HG03039 (cell line): ENCODE results near the gene RCBTB1.

ENCODE experiments used
- ATAC-seq: cut with Tn5 transposase; IDR thresholded peaks from one replicate; pipeline ENCODE4 v1.9.1; 2021; ENCODE audit warnings: mild to moderate bottlenecking, moderate library complexity; ENCODE audit not compliant: unreplicated experiment

The RCBTB1 gene

GRCh38 chr13:49561062-49561410 is 24.3 kb downstream of the RCBTB1 start:
- ATAC-seq: no peak

- ATAC-seq: no peak
These were observed 24.9 kb downstream of the RCBTB1 start for GRCh38 chr13:49560270-49561061.

DNA sequence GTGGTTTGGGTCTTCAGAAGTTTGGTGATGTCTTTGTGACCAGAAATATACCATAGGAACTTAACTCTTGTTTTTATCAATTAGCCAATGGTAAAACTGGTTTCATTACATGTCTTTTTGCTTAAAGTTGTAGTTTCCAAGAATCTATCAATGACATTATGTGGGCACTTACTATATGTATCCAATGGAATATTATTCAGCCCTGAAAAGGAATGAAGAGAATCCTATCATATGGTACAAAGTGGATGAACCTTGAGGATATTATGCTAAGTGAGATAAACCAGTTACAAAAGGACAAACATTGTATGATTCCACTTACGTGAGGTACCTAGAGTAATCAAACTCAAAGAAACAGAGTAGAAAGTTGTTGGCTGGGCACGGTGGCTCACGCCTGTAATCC is 26.4 kb downstream of the RCBTB1 start:
- ATAC-seq: no peak

DNA sequence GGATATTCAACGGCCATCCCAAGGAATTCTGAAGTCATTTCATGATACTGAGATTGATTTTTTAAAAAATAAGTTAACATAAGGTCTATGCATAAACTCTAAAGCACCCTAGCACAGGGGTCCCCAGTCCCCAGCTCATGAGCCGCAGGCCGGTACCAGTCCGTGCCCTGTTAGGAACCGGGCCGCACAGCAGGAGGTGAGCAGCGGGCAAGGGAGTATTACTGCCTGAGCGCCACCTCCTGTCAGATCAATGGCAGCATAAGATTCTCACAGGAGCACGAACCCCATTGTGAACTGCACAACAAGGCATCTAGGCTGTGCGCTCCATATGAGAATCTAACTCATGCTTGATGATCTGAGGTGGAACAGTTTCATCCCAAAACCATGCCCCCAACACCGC is 31.0 kb downstream of the RCBTB1 start:
- no peak for ATAC-seq

GRCh38 chr13:49553888-49554287 is 31.5 kb downstream of the RCBTB1 start:
- ATAC-seq: no peak

DNA sequence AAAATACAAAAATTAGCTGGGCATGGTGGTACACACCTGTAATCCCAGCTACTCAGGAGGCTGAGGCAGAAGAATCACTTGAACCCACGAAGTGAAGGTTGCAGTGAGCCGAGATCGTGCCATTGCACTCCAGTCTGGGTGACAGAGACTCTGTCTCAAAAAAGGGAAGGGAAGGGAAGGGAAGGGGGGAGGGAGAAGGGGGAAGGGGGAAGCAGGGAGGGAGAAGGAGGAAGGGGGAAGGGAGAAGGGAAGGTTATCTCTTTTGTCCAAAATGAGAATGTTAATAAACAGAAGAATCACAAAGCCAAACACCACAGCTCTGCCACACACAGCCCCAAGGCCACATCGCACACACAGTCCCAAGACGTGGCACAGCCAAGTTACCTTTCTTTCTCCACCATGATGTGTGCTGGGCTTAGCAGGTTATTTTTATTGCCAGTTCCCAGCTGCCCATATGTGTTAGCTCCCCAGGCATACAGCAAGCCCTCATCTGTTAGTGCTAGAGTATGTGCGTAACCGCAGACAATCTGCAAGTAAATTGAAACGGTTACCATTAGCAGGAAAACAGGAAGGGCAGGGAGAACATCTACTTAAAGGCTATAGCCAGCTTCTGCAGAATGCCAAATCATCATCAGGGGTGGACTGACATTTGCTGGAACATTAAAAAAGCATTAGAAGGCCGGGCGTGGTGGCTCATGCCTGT is 34.3 kb downstream of the RCBTB1 start:
- no peak for ATAC-seq

DNA sequence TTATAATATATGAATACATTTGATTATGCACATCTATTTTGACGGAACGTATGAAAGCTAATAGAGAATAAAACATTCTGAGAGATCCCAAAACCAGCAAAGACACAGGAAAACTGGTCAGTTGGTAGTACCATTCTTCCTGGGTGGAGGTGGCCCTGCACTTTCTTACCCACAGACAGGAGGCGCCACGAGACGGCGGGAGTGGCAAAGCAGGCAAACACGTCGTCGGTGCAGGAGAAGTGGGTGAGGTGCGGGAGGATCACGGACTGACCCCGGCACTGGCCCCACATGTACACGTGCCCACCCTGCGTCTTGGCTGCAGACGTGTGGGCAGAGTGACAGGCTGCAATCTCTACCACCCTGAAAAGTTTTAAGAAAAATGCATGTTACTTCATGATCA is 36.1 kb downstream of the RCBTB1 start:
- no peak for ATAC-seq

- no peak for ATAC-seq
These were observed 38.8 kb downstream of the RCBTB1 start for GRCh38 chr13:49546561-49546960.

GRCh38 chr13:49545661-49546060 is 39.7 kb downstream of the RCBTB1 start:
- no peak for ATAC-seq

DNA sequence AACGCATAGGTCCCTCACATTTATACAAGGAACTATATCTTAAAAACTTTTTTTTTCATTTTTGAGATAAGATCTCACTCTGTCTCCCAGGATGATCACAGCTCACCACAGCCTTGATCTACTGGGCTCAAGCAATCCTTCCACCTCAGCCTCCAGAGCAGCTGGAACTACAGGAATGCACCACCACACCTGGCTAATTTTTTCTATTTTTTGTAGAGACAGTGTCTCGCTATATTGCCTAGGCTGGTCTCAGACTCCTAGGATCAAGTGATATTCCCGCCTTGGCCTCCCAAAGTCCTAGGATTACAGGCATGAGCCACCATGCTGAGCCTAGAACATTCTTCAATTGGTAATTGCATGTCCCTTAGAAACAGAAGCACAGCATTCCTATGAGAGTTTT is 41.7 kb downstream of the RCBTB1 start:
- ATAC-seq: no peak

- ATAC-seq: no peak
These were observed 44.8 kb downstream of the RCBTB1 start for GRCh38 chr13:49540552-49540951.

GRCh38 chr13:49539746-49540145 is 45.6 kb downstream of the RCBTB1 start:
- ATAC-seq: no peak

GRCh38 chr13:49539313-49539712 is 46.0 kb downstream of the RCBTB1 start:
- ATAC-seq: no peak

DNA sequence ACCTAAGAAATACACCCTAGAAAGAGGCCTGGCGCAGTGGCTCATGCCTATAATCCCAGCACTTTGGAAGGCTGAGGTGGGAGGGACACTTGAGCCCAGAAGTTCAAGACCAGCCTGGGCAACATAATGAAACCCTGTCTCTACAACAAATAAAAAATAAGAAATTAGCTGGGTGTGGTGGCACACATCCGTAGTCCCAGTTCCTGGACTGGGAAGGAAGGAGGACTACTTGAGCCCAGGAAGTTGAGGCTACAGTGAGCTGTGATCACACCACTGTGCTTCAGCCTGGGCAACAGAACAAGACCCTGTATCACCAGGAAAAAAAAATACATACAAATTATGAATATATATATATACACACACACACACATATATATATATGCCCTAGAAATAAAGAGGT is 47.0 kb downstream of the RCBTB1 start:
- ATAC-seq: no peak

DNA sequence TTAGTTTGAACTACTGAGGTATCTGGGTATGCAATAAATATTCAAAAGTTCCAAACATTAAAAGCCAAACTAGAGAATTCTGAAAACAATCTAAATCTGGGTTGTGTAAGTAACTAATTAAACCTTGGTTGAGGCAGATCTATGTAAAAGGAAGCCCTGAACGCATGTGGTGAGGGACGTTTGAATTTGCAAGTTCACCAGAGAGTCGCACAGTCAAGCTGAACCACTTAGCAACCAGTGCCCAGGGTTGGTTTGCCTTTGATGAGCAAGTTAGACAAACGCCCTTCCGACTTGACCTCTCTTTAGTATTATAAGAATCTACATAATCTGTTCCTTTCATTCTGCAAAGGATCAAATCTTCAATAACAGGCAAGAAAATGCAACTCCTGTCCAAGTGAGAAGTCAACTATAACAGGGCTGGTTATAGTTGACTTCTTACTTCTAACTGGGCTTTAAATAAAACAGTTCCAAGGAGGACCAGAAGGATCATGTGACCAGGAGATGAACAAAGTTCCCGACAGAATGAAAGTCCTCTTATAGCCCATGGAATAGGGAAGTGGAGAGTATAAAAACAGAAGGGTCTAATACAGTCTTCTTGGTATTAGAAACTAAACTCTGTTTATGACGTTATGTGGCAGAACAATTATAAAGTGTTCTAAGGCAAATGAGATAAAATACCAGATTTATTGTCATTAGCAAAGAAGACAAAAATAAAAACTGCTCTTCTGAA is 49.0 kb downstream of the RCBTB1 start:
- no peak for ATAC-seq

GRCh38 chr13:49533591-49534269 is 51.6 kb downstream of the RCBTB1 start:
- no peak for ATAC-seq

GRCh38 chr13:49533011-49533410 is 52.3 kb downstream of the RCBTB1 start:
- ATAC-seq: no peak

DNA sequence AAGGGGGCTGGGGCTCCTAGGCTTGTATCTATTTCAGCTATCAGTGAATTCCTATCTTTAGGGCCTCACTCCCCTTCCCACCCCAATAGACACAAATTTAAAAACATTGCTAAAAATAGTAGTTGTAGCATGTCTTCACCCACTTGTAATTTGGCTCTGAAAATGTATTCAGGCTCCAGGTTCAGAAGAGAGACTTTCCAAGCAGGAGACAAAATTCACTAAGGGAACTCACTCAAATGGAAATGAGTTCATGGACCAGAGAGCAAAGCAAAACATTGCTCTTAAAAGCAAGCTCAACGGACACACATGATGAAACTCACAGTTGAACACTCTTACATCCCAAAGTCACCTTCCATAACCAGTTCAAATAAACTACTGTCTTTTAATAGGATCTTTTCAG is 52.8 kb downstream of the RCBTB1 start:
- ATAC-seq: no peak

DNA sequence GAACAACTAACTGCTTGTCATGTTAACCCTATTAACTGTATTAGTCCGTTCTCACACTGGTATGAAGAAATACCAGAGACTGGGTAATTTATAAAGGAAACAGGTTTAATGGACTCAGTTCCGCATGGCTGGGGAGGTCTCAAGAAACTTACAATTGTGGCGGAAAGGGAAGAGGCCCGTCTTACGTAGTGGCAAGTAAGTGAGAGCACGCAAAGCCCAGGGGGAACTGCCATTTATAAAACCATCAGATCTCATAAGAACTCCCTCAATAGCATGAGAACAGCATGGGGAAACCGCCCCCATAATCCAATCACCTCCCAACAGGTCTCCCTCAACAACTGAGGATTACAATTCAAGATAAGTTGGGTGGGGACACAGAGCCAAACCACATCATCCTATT is 54.9 kb downstream of the RCBTB1 start:
- ATAC-seq: no peak

DNA sequence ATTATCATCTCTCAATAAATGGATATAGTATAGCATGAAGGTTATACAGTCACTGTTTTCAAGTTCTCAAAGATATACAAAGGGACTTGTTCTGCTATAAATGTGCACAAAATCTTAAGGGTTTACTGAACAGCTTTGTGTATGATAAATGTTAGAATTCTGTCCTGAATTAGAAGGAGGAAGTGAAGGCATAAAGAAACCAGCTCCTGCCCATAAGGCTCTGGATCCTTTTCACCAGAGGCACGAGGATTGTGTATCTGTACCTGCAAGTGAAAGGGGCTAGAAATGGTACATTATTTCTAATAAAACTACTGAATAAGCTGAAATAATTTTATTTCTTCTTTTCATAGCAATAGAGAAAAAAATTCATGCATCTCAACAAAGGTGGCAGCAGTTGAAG is 57.2 kb downstream of the RCBTB1 start:
- no peak for ATAC-seq

- ATAC-seq: no peak
These were observed 58.2 kb downstream of the RCBTB1 start for GRCh38 chr13:49527123-49527522.
